Vagina (tissue), 2 donors: ENCODE results near the gene CYSRT1.

Experiments used
- POLR2A ChIP-seq, 2 donors: fragments of 450-650 bp; IDR thresholded peaks; one replicate each; pipeline ENCODE4 v1.6.1; 2017; ENCODE audit warnings: antibody characterized with exemption in 2 of 2, mild to moderate bottlenecking in 2 of 2, moderate library complexity in 2 of 2
- POLR2AphosphoS5 ChIP-seq, 2 donors: sonication (generic); formaldehyde crosslinking; IDR thresholded peaks; one replicate each; pipeline ENCODE4 v1.9.0; 2017; ENCODE audit warnings: antibody characterized with exemption in 2 of 2, mild to moderate bottlenecking in 2 of 2, low read depth in 1 of 2; ENCODE audit not compliant: insufficient read depth in 1 of 2
- TF ChIP-seq, protein P1 (sequence below), 3 experiments: fragments of 450-650 bp in 2 of 3; fragments of 200-600 bp in 1 of 3; sonication (generic) in 1 of 3; IDR thresholded peaks; one replicate each; pipeline ENCODE4 v1.5.1; 2017 to 2019; ENCODE audit warnings: antibody characterized with exemption in 3 of 3, mild to moderate bottlenecking in 2 of 3, moderate library complexity in 2 of 3

DNA sequence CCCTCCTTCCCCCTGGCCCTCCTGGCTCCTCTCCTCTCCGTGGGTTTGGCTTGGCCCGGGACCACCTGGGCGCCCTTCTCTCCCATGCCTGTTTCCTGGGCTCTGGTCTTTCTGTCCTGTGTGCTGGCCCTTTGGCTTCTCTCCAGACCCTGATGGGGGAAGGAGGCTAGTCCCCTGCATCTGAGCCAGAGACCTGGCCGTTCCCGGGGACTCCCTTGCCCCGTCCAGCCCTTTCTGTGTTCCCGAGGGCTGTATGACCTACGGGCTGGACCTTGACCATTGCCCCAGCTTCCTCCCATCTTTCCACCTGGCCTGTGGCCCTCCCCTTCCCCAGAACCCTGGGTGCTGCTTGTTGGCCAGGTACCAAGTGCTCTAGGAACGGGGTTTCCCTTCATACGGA is 38.5 kb downstream of the CYSRT1 start:
- TF ChIP-seq POLR2A (IDR thresholded peaks at IDR 0.05) (no peak), POLR2AphosphoS5 (IDR thresholded peaks at IDR 0.05; ENCODE audit: insufficient read depth in 1 of 2, low read depth in 1 of 2) (no peak)
- TF ChIP-seq, protein P1, sequence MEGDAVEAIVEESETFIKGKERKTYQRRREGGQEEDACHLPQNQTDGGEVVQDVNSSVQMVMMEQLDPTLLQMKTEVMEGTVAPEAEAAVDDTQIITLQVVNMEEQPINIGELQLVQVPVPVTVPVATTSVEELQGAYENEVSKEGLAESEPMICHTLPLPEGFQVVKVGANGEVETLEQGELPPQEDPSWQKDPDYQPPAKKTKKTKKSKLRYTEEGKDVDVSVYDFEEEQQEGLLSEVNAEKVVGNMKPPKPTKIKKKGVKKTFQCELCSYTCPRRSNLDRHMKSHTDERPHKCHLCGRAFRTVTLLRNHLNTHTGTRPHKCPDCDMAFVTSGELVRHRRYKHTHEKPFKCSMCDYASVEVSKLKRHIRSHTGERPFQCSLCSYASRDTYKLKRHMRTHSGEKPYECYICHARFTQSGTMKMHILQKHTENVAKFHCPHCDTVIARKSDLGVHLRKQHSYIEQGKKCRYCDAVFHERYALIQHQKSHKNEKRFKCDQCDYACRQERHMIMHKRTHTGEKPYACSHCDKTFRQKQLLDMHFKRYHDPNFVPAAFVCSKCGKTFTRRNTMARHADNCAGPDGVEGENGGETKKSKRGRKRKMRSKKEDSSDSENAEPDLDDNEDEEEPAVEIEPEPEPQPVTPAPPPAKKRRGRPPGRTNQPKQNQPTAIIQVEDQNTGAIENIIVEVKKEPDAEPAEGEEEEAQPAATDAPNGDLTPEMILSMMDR (IDR thresholded peaks at IDR 0.05): no peak
